HG03342 (cell line): ENCODE measurements around the gene RSF1.

Experiments used
- ATAC-seq: cut with Tn5 transposase; IDR thresholded peaks from one replicate; pipeline ENCODE4 v1.9.1; 2021; ENCODE audit warnings: mild to moderate bottlenecking, moderate library complexity; ENCODE audit not compliant: unreplicated experiment

The RSF1 gene

DNA sequence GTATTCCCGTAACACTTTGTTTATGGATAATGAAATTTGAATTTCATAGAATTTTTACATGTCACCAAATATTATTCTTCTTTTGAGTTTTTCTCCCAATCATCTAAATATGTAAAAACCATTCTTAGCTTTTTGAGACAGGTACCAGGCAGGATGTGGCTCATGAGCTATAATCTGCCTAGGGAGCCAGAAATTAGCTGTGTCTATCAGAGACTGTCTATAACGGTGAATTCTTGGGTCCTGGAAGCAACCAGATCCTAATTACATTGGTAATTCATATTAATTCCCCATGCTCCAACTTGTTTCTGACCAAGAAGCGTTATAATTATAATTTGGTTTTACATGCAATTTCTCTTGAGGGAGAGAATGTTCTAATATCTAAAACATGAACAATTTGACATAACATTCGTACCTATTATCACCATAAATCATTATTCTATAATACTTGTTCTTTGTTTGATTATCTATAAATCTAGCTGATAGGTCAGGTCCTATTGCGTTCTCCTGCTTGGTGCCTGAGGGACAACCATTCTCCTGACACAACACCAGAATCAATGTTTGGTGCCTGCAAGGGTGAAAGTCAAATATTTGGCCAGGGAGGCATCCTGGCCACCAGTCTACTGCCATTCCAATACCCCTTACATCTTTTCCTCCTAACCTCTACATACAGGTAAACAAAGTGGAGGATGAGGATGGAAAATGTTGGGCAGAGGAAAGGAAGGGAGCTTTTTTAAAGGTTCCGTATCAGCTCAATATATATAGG, 69.9 kb downstream of the RSF1 start:
- no peak for ATAC-seq

GRCh38 chr11:77749232-77749631, 71.3 kb downstream of the RSF1 start:
- no peak for ATAC-seq

DNA sequence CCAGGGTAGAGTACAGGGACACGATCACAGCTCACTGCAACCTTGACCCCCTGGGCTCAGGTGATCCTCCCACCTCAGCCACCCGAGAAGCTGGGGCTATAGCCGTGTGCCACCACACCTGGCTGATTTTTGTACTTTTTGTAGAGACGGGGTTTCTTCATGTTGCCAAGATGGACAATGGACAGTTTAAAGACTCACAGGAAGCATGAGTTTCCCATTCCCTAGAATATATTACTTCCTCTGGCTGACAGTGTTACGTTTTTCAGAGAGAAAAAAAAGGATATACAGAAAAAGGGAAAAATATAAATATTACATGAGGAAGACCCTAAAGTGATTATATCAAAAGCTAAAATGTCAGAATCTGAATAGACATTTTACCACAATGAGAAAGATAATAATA, 72.3 kb downstream of the RSF1 start:
- ATAC-seq, result no peak

- no peak for ATAC-seq
These were observed 73.0 kb downstream of the RSF1 start for GRCh38 chr11:77747381-77747969.

- no peak for ATAC-seq
These were observed 84.0 kb downstream of the RSF1 start for GRCh38 chr11:77736473-77736872.

GRCh38 chr11:77734890-77735289, 85.6 kb downstream of the RSF1 start:
- no peak for ATAC-seq

- no peak for ATAC-seq
These were observed 88.4 kb downstream of the RSF1 start for GRCh38 chr11:77732143-77732542.

DNA sequence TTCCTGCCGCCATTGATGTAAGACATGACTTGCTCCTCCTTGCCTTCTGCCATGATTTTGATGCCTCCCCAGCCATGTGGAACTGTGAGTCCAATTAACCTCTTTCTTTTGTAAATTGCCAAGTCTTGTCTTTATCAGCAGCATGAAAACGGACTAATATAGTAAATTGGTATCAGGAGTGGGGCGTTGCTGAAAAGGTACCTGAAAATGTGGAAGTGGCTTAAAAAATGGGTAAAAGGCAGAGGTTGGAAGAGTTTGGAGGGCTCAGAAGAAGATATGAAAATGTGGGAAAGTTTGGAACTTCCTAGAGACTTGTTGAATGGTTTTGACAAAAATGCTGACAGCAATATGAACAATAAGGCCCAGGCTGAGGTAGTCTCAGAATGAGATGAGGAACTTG, 89.7 kb downstream of the RSF1 start:
- ATAC-seq, result no peak

- ATAC-seq, result no peak
These were observed 91.5 kb downstream of the RSF1 start for GRCh38 chr11:77729063-77729462.

DNA sequence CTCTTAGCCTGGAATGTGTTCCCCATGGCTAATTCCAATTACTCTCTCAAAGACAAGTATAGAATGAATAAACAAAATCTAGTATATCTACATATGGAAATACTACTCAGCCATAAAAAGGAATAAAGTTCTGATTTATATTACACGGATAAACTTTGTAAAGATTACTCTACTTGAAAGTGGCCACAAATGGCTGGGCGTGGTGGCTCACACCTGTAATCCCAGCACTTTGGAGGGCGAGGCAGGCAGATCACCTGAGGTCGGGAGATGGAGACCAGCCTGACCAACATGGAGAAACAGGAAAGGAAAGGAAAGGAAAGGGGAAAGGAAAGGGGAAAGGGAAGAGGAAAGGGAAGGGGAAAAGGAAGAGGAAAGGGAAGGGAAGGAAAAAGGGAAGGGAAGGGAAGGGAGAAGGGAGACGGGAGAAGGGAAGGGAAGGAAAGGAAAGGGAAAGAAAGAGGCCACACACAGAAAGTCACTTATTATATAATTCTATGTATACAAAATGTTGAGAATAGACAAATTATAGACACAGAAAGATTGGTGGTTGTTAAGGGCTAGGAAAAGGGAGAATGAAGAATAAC, 92.2 kb downstream of the RSF1 start:
- ATAC-seq, result no peak

DNA sequence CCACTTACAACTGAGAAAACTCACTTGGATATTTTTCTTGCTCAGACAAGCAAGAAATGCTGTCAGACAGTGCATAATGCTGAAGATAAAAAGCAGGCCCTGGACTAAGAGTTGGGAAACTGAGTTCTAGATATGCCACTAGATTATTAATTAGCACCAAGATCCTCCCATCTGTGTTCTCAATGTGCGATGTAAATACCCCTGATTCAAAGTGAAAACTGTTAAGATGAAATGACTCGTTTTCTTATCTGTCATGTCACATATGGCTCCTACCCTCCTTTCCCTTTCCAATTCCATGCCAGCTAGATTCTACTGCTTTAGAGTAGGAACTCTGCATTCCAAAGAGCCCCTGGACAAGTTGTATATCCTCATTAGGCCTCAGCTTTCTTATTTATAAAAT, 94.0 kb downstream of the RSF1 start:
- no peak for ATAC-seq

GRCh38 chr11:77725433-77725832, 95.1 kb downstream of the RSF1 start:
- no peak for ATAC-seq

- ATAC-seq, result no peak
These were observed 95.9 kb downstream of the RSF1 start for GRCh38 chr11:77724636-77725035.

DNA sequence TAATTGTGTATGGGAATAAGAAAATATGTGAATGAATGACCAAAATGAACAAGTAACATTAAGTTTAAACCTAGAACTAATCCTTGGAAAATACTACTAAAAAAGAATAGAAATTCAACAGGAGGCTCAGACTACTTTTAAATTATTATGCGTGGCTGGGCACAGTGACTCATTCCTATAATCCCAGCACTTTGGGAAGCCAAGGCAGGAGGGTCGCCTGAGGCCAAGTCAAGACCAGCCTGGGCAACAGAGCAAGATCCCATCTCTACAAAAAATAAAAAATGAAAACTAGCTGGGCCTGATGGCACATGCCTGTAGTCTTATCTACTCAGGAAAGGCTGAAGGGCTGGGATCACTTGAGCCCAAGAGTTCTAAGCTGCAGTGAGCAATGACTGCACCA, 97.5 kb downstream of the RSF1 start:
- no peak for ATAC-seq

- ATAC-seq, result no peak
These were observed 110.2 kb downstream of the RSF1 start for GRCh38 chr11:77710358-77710757.

DNA sequence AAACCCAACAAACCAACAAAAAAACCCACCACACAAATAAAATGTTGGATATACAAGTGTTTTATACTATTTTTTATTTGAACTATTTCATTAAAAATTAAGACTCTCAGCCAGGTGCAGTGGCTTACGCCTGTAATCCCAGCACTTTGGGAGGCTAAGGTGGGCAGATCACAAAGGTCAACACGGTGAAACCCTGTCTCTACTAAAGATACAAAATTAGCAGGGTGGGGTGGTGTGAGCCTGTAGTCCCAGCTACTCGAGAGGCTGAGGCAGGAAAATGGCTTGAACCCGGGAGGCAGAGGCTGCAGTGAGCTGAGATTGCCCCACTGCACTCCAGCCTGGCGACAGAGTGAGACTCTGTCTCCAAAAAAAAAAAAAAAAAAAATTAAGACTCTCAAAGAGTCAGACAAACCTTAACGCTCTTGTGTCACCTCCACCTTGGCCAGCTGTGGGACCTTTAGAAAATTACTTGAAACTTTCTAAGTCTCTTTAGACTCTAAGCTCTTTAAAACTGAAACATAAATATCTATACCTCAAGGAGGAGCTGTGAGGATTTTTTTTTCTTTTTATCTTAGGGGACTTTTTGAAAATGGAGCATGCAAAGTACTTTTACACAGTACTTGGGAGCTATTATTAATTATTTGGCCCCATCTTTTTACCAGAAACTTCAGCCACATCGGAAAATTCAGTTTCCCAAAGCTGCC, 114.5 kb downstream of the RSF1 start:
- no peak for ATAC-seq

- ATAC-seq, result no peak
These were observed 115.2 kb downstream of the RSF1 start for GRCh38 chr11:77705195-77705875.

DNA sequence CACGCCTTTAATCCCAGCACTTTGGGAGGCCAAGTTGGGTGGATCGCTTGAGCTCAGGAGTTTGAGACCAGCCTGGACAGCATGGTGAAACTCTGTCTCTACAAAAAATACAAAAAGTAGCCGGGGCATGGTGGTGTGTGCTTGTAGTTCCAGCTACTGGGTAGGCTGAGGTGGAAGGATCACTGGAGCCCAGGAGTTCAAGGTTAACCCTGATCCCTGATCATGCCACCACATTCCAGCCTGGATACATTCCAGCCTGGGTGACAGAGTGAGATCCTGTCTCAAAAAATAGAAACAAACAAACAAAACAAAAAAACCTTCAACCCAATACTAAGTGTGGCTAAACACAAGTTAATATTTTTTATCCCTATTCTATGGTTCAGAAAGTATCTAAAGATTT, 116.5 kb downstream of the RSF1 start:
- ATAC-seq, result no peak

GRCh38 chr11:77699425-77699824, 121.1 kb downstream of the RSF1 start:
- ATAC-seq, result no peak

- no peak for ATAC-seq
These were observed 121.6 kb downstream of the RSF1 start for GRCh38 chr11:77698896-77699295.

- ATAC-seq, result no peak
These were observed 122.7 kb downstream of the RSF1 start for GRCh38 chr11:77697865-77698264.
